ENCODE results near the gene CHMP3. TPM values are rescaled to one million over a fixed set of nuclear protein-coding genes. Genes with fewer than 3 reads are reported as not detected.

CHMP3 gene
- total and polyA plus RNA-seq, 2 of the 8 experiments (the other 6 are each of a cell fraction or from before 2014, with no cell fraction given): 11.7 to 21.9 TPM

- 90% methylated on average over 2 of the region's 2 CpGs; no CpG with 5 or more reads in 1 of the 2 experiments for WGBS, 2 experiments (ENCODE audit: extremely low coverage in 1 of 2, insufficient coverage in 1 of 2, insufficient read length in 1 of 2, insufficient replicate concordance in 2 of 2, low coverage in 1 of 2, low lambda C conversion rate in 2 of 2, missing lambda C conversion rate in 1 of 2)
- Histone ChIP-seq H3K4ac (replicated peaks; ENCODE audit: insufficient read length, low read depth, low read length) (no peak overlapping the region), H2BK12ac (ENCODE audit: low read depth, low read length) (no peak overlapping the region), H3K4me2 (ENCODE audit: insufficient read depth in 1 of 2, low read depth in 2 of 2, low read length in 2 of 2) (no peak overlapping the region), H3K36me3 (ENCODE audit: control insufficient read depth in 2 of 4, insufficient read depth in 4 of 4, low read length in 3 of 4) (no peaks in the 10 kb centered on the region), H3K23me2 (ENCODE audit: low read depth, low read length) (no peaks in the 10 kb centered on the region), H3K9ac (replicated peaks in 1 of 4; ENCODE audit: extremely low read depth in 1 of 4, low read depth in 3 of 4, low read length in 3 of 4) (no peak overlapping the region), H4K8ac (ENCODE audit: extremely low read depth, insufficient read depth, low read length) (no peak overlapping the region), H3K18ac (ENCODE audit: extremely low read depth, low read length) (no peak overlapping the region), H4K20me1 (replicated peaks in 1 of 2; ENCODE audit: control insufficient read depth in 1 of 2, insufficient read depth in 2 of 2, low read length in 2 of 2) (no peaks in the 10 kb centered on the region), H2BK5ac (ENCODE audit: low read depth, low read length) (no peak overlapping the region), H3K79me1 (ENCODE audit: low read depth, low read length) (no peaks in the 10 kb centered on the region), H3K4me1 (replicated peaks in 1 of 4; ENCODE audit: control insufficient read depth in 3 of 4, insufficient read depth in 4 of 4, low read length in 3 of 4) (no peaks in the 10 kb centered on the region), H3K9me3 (ENCODE audit: insufficient read depth in 2 of 2, low read depth in 1 of 2, low read length in 1 of 2) (no peaks in the 10 kb centered on the region), H2AK5ac (ENCODE audit: low read depth, low read length) (no peak overlapping the region), H2BK20ac (ENCODE audit: low read length) (no peak overlapping the region), H3K14ac (ENCODE audit: insufficient read length) (no peak overlapping the region), H3K56ac (replicated peaks; ENCODE audit: insufficient read length, low read depth, low read length) (no peak overlapping the region), H2BK120ac (replicated peaks; ENCODE audit: low read depth, low read length) (no peak overlapping the region), H3K27ac (ENCODE audit: low read depth, low read length) (no peak overlapping the region), H2AFZ (ENCODE audit: low read length) (no peak overlapping the region), H4K5ac (ENCODE audit: insufficient read length, low read depth, low read length) (no peak overlapping the region), H4K91ac (replicated peaks; ENCODE audit: insufficient read length, low read length) (no peak overlapping the region), H3K27me3 (replicated peaks in 1 of 4; ENCODE audit: control insufficient read depth in 3 of 4, extremely low read depth in 1 of 4, insufficient read depth in 3 of 4, low read length in 3 of 4) (no peaks in the 10 kb centered on the region), H3K79me2 (ENCODE audit: control insufficient read depth in 1 of 2, insufficient read depth in 2 of 2, low read length in 2 of 2) (no peaks in the 10 kb centered on the region), H3K23ac (ENCODE audit: insufficient read length) (no peak overlapping the region), H3K4me3 (ENCODE audit: extremely low read depth in 1 of 4, insufficient read depth in 2 of 4, low read depth in 3 of 4, low read length in 4 of 4) (no peak overlapping the region), H2BK15ac (ENCODE audit: low read length) (no peak overlapping the region)
- no peak for DNase-seq (ENCODE audit: low read depth in 1 of 2, low spot score in 2 of 2)
- FAIRE-seq: no peak
- TF ChIP-seq EP300 (IDR thresholded peaks at IDR 0.05; ENCODE audit: borderline replicate concordance in 1 of 2, low read depth in 2 of 2, low read length in 2 of 2): no peak
- ChIA-PET POLR2A (ENCODE audit: partially characterized antibody) (interaction anchor here (1.5 kb wide), 1 partner anchor 32 kb away, joined by 3 read pairs; no protein-coding TSS in a partner anchor), CTCF (ENCODE audit: partially characterized antibody) (no interaction called here)
These were observed 30.0 kb upstream of the CHMP3 start for GRCh38 chr2:86593266-86593665.

Measured in H1 (cell line).